GM03348 (cell line): Measurements from ENCODE around the gene PDCD1.
"Not testable (repeated sequence)": the region's sequence is repeated elsewhere in the genome, so short reads cannot be mapped to it uniquely, and the experiment has no call there.

Source experiments
- DNase-seq: peaks from one replicate; pipeline ENCODE4 v3.0.0; 2012; ENCODE audit warnings: low spot score

PDCD1 gene

DNA sequence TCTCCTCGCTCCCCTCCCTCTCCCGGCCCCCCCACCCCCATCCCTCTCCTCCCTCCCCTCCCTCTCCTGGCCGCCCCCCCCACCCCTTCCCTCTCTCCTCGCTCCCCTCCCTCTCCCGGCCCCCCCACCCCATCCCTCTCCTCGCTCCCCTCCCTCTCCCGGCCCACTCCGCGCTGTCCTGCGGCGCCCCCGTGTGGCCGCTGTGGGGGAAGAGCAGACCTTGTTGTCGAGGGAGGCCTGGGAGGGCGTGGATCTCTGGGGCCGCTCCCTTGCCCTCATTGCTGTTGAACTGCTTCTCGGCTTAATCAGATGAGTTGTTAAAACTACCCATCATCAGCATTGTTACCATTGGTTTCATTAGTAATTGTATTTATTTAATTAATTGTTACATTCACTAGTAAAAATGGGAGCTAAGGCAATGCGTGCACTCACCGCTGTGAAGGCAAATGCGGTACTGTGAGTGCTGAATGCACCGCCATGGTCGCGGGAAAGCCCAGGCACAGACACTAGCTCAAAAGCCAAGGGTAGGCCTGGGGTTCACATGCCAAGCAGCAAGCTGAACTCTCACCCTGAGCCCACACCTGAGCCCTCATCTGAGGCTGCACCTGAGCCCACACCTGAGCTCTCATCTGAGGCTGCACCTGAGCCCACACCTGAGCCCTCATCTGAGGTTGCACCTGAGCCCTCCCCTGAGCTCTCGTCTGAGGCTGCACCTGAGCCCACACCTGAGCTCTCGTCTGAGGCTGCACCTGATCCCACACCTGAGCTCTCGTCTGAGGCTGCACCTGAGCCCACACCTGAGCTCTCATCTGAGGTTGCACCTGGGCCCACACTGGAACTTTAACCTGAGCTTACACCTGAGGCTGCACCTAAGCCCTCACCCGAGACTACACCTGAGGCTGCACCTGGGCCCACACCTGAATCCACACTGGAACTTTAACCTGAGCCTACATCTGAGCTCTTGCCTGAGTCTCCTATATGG is 19.6 kb upstream of the PDCD1 start:
- peak; percentile 94 for DNase-seq

- no peak for DNase-seq
These were observed 18.5 kb upstream of the PDCD1 start for GRCh38 chr2:241877197-241877685.

DNA sequence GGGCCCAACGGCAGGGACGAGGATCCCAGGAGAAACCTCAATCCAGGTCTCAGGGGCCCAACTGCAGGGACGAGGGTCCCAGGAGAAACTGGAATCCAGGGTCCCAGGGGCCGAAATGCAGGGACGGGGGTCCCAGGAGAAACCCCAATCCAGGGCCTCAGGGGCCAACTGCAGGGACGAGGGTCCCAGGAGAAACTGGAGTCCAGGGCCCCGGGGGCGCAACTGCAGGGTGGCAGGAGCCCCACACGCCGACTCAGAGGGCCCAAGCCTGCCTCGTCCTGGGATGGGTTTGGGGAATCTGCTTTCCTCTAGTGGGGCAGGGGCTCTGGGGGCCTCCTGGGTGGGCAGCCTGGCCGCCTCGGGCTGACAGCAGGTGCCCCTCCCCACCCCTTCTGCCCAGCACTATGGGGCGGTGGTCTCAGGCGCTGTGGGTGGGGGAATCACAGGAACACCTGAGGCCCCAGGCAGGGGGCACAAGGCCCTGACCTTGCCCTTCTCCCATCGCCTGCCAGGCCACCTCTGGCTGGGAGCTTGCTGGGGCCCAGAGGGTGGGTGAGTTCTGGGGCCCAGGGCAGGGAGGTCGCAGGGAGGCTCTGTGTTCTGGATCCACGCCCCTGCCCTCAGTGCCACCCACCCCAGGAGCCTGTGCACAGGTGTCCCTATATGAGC is 18.0 kb upstream of the PDCD1 start:
- DNase-seq: no peak

- DNase-seq: not testable (repeated sequence)
These were observed 17.2 kb upstream of the PDCD1 start for GRCh38 chr2:241875754-241876527.

DNA sequence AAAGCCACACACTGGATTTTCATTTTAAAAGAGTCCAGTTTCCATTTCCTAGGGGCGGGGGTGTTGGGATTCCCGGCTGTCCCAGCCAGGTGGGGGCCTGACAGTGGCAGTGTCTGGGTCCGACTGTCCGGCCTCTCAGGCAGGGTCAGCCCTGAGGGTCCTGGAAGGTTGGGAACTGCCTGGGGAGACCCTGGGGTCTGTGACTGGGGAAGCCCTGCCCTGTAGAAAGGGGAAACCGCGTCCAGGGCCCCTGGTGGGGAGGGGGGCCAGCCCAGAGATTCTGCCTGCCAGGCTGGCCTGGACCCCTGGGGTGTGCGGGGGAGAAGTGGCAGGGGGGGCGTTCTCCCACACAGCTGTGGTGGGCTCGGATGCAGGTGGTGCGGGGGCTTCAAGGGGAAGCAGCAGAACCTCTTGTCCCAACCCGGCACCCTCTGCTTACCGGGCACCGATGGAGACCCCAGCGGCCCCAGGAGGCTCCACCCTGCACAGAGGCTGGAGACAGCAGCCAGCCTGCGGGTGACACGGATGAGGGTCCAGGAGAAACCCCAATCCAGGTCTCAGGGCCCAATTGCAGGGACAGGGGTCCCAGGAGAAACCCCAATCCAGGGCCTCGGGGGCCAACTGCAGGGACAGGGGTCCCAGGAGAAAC is 15.7 kb upstream of the PDCD1 start:
- no peak for DNase-seq

DNA sequence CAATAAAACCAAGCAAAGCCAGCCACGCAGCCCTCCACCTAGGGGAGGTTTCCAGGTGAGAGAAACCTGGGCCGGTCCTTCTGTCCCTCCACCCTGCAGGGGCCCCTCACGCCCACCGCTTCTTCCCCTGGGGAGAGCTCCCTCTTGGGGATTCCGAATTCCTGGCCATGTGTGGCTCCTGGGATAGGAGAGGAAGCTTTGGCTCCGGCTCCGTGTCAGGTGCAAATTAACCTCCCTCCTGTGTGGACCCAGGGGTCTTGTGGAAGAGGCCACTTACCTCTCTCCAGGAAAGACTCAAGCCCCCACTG is 15.1 kb upstream of the PDCD1 start:
- DNase-seq: no peak

DNA sequence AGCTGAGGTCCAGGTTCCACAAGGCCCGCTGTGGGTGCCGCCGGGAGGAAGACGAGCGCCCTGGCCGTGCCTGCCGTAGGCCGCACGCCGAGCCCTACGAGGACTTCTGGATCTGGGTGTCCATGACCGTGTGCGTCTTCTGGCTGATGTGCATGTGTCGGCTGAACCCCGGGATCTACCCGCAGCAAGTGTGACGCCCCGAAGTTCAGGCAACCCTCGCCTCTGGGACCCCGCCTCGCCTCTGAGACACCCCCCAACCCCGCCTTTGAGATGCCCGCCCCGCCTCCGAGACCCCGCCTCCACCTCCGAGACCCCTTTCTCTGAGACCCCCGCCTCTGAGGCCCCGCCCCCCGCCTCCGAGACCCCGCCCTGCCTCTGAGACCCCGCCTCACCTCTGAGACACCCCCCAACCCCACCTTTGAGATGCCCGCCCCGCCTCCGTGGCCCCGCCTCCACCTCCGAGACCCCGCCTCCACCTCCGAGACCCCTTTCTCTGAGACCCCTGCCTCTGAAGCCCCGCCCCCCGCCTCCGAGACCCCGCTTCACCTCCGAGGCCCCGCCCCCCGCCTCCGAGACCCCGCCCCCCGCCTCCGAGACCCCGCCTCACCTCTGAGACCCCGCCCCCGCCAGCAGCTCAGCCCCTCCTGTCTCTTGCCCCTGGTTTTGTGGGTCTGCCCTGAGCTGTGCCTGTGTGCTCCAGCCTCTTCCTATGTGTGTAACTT is 14.5 kb upstream of the PDCD1 start:
- DNase-seq: no peak

DNA sequence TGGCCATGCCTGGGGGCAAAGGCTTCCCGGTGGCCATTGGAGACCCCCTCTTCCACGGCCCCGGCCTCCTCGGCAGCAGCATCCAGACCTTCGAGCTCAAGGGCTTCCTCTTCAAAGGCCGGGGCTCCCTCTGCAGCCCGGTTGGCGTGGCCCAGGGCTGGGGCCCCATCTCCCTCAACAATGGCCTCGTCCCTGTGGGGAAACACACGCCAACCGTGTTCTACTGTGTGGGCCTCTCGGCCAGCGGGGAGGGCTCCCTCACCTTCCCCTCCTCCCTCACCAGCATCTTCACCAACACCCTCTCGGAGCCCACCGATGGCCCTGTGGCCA is 13.6 kb upstream of the PDCD1 start:
- no peak for DNase-seq

- DNase-seq: no peak
These were observed 13.0 kb upstream of the PDCD1 start for GRCh38 chr2:241871538-241872312.

DNA sequence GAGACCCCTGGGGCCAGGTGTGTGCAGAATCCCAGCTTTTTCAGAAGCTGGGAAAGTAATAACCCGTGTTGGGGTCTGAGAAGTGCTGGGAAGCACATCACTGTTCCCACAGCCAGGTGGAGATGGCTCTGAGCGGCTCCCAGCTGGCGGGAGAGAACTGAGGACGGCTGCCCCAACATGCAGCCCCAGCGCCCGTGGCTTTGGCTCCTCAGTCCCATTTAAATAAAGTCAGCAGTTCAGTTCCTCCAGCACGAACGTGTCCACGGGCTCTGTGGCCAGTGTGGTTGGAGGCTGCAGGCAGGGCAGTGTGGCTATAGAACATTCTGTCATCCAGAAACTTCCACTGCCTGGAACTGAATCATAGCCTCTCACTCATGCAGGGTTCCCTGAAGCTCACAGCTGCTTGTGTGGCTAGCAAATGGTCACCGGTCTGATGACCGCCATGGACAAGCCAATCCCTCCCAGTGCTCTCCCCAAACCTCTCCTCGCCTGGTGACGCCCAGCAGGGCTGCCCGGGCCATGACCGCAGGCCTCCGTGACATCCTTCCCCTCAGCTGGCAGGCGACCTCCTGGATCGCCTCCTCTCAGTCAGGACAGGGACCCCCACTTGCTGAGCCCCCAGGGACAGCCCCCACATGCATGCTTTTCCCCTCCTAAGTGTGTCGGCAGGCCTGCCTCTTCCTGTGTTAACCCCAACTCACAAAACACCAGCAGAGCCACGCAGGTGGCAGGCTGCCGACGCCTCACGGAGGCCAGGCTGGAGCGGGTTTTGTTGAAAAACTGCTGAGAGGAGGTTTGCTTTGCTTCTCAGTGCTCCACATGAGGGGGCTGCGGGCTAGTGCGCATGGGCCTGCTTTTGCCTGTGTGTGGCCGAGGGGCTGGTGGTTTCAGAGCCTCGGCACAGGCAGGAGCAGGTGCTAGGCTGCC is 12.2 kb upstream of the PDCD1 start:
- DNase-seq: no peak

- no peak for DNase-seq
These were observed 11.4 kb upstream of the PDCD1 start for GRCh38 chr2:241870081-241870541.

- DNase-seq: no peak
These were observed 10.6 kb upstream of the PDCD1 start, which contains the start of gene RTP5 for GRCh38 chr2:241869087-241869961. Gene RTP5 (plus strand): TSS chr2:241869729. CDS start chr2:241869757, 28 bp downstream.

GRCh38 chr2:241868661-241869081 is 10.0 kb upstream of the PDCD1 start:
- no peak for DNase-seq

DNA sequence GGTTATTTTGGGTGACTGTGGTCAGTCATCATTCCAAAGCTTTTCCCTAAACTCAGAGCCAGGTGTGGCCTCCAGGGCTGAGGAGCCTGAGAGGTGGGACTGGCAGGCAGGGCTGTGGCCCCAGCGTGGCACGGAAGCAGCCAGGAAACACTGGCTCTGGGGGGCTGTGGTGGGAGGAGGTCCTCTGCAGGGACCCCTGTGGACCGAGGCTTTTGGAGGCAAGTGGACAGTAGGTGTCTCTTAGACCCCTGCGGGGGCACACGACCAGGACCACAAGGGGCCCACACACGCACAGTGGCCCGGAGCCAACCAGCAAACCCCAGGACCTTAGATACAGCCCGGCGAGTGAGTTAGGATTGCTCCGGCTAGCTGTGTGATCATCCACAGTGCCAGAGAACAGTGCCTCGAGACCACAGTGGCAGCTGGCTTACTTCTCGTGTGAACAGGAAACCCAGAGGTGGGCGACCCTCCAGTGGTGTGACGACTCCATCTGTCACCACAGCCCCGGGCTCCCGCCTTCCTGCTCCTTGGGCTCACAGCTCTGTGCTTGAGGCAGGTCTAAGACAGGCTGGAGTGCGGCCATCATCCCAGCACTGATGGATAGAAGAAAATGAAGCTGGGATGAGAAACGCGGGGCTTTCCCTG is 9.2 kb upstream of the PDCD1 start:
- DNase-seq: no peak

GRCh38 chr2:241866790-241867645 is 8.3 kb upstream of the PDCD1 start:
- no peak for DNase-seq

DNA sequence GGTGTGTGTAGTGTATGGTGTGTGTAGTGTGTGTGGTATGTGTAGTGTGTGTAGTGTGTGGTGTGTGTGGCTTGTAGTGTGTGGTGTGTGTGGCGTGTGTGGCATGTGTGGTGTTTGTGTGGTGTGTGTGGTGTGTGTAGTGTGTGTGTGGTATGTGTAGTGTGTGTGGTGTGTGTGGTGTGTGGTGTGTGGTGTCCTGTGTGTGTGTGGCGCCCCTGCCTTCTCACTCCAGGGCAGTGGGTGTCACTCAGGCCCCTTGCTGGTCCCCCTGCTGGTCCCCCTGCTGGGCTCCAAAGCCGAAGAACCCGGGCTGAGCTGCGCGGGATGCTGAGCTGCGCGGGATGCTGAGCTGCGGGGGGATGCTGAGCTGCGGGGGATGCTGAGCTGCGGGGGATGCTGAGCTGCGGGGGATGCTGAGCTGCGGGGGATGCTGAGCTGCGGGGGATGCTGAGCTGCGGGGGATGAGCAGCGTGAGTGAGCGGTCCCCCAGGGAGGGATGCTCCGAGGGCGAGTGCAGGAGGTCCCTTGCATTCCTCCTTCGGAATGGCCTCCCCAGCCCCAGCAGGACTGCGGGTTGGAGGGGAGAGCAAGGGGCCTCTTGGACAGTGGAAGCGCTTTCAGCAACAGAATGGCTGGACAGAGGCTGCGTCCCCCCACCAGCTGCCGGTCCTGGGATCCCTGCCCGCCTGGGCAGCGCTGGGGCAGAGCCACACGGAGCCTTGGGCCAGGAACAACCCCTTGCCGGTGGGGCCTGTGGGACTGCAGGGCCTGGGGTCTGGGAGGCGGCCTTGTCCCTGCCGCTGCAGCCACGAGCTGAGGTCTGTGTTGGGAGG is 7.5 kb upstream of the PDCD1 start:
- DNase-seq: no peak
